ENCODE data around the gene VSTM2L.

The VSTM2L gene

GRCh38 chr20:37866051-37866450 is 36.9 kb upstream of the VSTM2L start:
- TF ChIP-seq CTCF (IDR thresholded peaks at IDR 0.05; ENCODE audit: extremely low read depth, missing control alignments), result no peak
- no peak for DNase-seq (ENCODE audit: low spot score)

DNA sequence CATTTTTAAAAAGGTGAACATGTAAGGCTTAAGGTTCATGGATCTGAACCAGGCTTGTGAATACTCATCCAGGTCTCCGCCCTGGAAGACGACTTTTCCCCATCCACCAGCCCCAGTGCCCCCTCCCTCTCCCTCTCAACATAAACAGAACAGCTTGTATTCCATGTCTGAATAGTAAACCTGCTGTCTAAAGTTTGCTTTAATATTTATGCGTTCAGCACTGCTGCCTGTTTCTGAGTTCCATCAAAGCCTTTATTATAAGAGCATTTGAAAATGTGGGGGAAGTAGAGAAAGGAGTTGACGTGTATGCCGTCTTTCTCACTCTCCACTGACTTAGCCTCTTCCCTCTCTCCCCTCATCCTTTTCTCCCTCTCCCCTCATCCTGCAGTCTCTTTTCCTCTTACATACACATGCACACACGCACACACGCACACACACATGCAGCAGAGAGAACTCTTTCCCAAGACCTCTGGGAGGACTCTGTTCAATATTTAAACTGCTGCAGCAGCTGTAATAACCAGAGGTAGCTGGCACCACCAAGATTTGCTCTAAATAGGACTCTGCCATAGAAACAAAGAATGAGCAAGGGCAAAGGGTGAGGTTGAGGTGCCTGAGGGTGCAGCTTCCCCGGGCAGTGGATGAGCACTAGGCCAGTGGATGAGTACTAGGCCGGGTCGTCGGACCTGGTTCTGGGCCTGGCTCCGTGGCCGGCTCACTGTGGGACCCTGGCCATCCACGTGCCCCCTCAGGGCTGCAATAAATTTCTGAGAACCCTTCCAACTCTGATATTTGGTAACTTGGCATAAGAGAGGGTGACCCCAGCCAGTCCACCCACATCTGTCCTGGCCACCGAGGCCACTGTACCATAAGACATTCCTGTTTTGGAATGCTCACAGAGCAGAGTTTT is 35.4 kb upstream of the VSTM2L start:
- DNase-seq (ENCODE audit: low spot score), result no peak

DNA sequence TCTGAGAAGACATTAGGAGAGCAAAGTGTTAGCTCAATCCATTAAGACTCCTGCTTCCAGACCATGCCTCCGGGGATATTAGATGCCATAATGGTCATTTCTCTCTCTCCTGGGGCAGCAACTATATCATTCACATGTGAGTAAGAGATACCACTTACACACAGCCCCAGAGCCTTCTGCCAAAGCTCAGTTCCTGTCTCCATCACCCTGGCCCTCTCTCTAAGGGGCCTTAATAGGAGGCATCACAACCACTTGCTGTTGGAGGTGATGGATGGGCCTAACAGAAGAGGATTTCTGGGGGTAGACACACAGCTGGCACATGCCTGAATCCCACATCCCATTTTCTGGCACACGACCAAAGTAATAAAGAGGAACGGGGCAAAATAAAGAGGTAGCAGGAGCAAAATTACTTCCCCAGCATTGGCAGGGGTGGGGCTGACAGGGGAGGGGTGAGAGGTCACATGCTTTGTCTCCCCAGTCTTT is 34.0 kb upstream of the VSTM2L start:
- no peak for DNase-seq (ENCODE audit: low spot score)
- TF ChIP-seq CTCF (IDR thresholded peaks at IDR 0.05; ENCODE audit: extremely low read depth, missing control alignments), result no peak

More for the DNA sequence above, 35.4 kb upstream of the VSTM2L start:
- TF ChIP-seq CTCF (IDR thresholded peaks at IDR 0.05; ENCODE audit: extremely low read depth, missing control alignments), result no peak

- DNase-seq (ENCODE audit: low spot score), result no peak
- no peak for TF ChIP-seq CTCF (IDR thresholded peaks at IDR 0.05; ENCODE audit: extremely low read depth, missing control alignments)
These were observed 33.5 kb upstream of the VSTM2L start for GRCh38 chr20:37869334-37869861.

DNA sequence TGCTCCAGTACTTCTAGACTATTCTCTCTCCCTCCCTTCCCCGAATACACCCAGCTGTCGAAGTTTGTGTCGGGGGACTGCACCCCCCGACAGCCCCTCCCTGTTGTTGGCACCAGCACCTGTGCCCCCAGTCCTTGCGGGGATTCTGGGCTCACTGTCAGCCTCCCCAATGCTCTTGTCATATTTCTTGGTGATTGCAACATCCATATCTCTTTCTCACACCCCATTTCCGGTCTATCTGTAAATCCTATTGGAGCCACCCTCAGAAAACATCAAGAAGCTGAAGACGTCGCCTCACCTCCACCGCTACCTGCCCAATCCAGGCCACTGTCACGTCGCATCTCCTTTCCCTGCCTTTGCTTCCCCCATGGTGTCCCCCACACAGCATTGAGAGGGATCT is 32.6 kb upstream of the VSTM2L start:
- TF ChIP-seq CTCF (IDR thresholded peaks at IDR 0.05; ENCODE audit: extremely low read depth, missing control alignments), result no peak
- no peak for DNase-seq (ENCODE audit: low spot score)

DNA sequence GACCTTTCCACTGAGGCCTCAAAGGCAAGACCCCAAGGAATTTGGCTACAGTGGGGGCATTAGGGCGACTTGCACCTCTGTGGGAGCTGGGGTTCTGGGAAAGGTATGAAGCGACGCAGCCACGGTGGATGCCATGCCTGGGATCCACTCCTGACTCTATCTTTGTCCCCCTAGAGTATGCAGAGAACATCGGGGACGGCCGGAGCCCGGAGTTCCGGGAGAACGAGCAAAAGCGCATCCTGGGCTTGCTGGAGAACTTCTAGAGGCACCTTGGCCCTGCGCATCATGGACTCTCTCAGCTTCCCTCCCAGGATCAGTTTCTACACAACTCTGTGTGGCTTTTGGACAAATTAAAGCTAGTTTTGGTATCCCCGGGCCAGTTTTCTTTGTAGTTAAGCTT is 31.2 kb upstream of the VSTM2L start:
- no peak for DNase-seq (ENCODE audit: low spot score)
- no peak for TF ChIP-seq CTCF (IDR thresholded peaks at IDR 0.05; ENCODE audit: extremely low read depth, missing control alignments)

- no peak for DNase-seq (ENCODE audit: low spot score)
- TF ChIP-seq CTCF (IDR thresholded peaks at IDR 0.05; ENCODE audit: extremely low read depth, missing control alignments), result no peak
These were observed 30.8 kb upstream of the VSTM2L start for GRCh38 chr20:37872161-37872560.

Measured in GM20000 (cell line).